GM12865 (cell line): ENCODE results near the gene RPL41.

Experiments used
- DNase-seq: peaks from one replicate; pipeline ENCODE4 v3.0.0; 2010; ENCODE audit warnings: low read depth
- H3K4me3 ChIP-seq: 2 replicates; pipeline ENCODE4 v1.5.1; 2011; ENCODE audit warnings: mild to moderate bottlenecking, low read depth, low read length, control low read depth
- CTCF ChIP-seq: IDR thresholded peaks from 2 replicates; pipeline ENCODE4 v1.5.1; 2011; ENCODE audit warnings: low read length, control low read depth, low read depth, inconsistent platforms; ENCODE audit not compliant: insufficient read depth; ENCODE audit errors: missing control alignments

The RPL41 gene

DNA sequence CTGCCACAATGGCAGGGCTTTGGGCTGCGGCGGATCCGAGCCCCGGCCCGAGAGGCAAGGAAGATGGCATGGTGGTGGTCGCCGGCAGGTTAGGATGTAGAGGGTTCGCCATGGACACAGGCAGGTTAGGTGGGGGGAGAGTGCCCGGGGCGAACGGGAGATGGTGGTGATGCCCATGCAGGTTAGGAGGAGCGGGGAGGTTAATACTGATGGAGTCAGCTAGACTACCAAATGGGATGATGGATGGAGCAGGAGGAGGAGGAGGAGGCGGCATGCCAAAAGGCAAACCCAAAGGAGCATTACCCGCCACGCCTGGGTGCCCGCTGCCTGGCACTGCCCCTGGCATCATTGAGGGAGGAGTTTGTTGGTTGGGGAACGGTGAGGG is 47.9 kb downstream of the RPL41 start:
- DNase-seq = no peak
- no peak for TF ChIP-seq CTCF

GRCh38 chr12:56165369-56165768 is 48.9 kb downstream of the RPL41 start:
- H3K4me3 ChIP-seq = no peak overlapping the region
- DNase-seq = no peak
- no peak for TF ChIP-seq CTCF

More for the DNA sequence above, 47.9 kb downstream of the RPL41 start:
- H3K4me3 ChIP-seq = no peak overlapping the region
